B cell (primary cell): Measurements from ENCODE around the gene JARID2. TPM values are rescaled to one million over a fixed set of nuclear protein-coding genes. Genes with fewer than 3 reads are reported as not detected.

ENCODE experiments used
- ATAC-seq: fragments of 200-7000 bp; cut with Tn5 transposase; one replicate; pipeline ENCODE4 v1.10.0; 2021; ENCODE audit warnings: low read depth, mild to moderate bottlenecking, moderate number of reproducible peaks, moderate library complexity
- CTCF ChIA-PET: fragments of 350-600 bp; sonication (Branson Sonifier 250); formaldehyde crosslinking; loops from one replicate; lab custom pipeline; 2021; ENCODE audit warnings: antibody characterized with exemption, inconsistent platforms; lab: Charles Lee
- POLR2A ChIA-PET: fragments of 350-600 bp; sonication (Branson Sonifier 250); formaldehyde crosslinking; loops from one replicate; lab custom pipeline; 2021; ENCODE audit warnings: antibody characterized with exemption; lab: Charles Lee
- DNase-seq: peaks from one replicate; pipeline ENCODE4 v3.0.0; 2013
- H2AFZ ChIP-seq: 2 replicates; pipeline ENCODE4 v1.6.1; 2012; ENCODE audit warnings: mild to moderate bottlenecking, low read depth, low read length; ENCODE audit not compliant: insufficient read depth, poor library complexity, severe bottlenecking
- H3K27ac ChIP-seq, 2 donors: 1 replicate in 1 of 2; 2 replicates in 1 of 2; pipeline ENCODE4 v1.5.1; 2012 to 2013; ENCODE audit warnings: low read length in 2 of 2, mild to moderate bottlenecking in 2 of 2, moderate library complexity in 1 of 2
- H3K27me3 ChIP-seq, 4 experiments: fragments of 200-600 bp in 1 of 4; sonication (generic) in 1 of 4; replicated peaks in 1 of 4; 1 replicate in 2 of 4; 2 replicates in 2 of 4; pipeline versions ENCODE4 v1.6.1 to v1.7.0; 2013 to 2016; ENCODE audit warnings: low read length in 3 of 4, mild to moderate bottlenecking in 2 of 4, mixed read lengths in 1 of 4, moderate library complexity in 1 of 4; ENCODE audit not compliant: insufficient read depth in 4 of 4, control insufficient read depth in 3 of 4; ENCODE audit errors: control extremely low read depth in 1 of 4
- H3K36me3 ChIP-seq, 2 experiments: replicated peaks in 1 of 2; 1 replicate in 1 of 2; 2 replicates in 1 of 2; pipeline versions ENCODE4 v1.6.1 to v1.7.1; 2013; ENCODE audit warnings: low read length in 1 of 2; ENCODE audit not compliant: insufficient read depth in 2 of 2, control insufficient read depth in 1 of 2; ENCODE audit errors: control extremely low read depth in 1 of 2, extremely low read depth in 1 of 2
- H3K4me1 ChIP-seq, 2 donors: fragments of 200-600 bp in 1 of 2; sonication (generic) in 1 of 2; 1 replicate in 1 of 2; 2 replicates in 1 of 2; pipeline versions ENCODE4 v1.5.1 to v1.6.1; 2013 to 2017; ENCODE audit warnings: low read length in 2 of 2; ENCODE audit not compliant: control insufficient read depth in 2 of 2, insufficient read depth in 2 of 2
- H3K4me2 ChIP-seq: replicated peaks from 2 replicates; pipeline ENCODE3; 2012; ENCODE audit warnings: mild to moderate bottlenecking, low read depth, low read length; ENCODE audit not compliant: poor library complexity, severe bottlenecking
- H3K4me3 ChIP-seq, 5 experiments: fragments of 200-600 bp in 1 of 5; sonication (generic) in 1 of 5; 1 replicate in 3 of 5; 2 replicates in 2 of 5; pipeline versions ENCODE4 v1.5.1 to v1.7.0; 2011 to 2016; ENCODE audit warnings: low read length in 4 of 5, mild to moderate bottlenecking in 4 of 5, low read depth in 2 of 5, control low read depth in 1 of 5, moderate library complexity in 1 of 5; ENCODE audit not compliant: insufficient read depth in 1 of 5; ENCODE audit errors: control extremely low read depth in 1 of 5, extremely low read depth in 1 of 5
- H3K79me2 ChIP-seq: fragments of 200-600 bp; sonication (generic); one replicate; pipeline ENCODE4 v1.6.0; 2016; ENCODE audit warnings: low read length; ENCODE audit not compliant: control insufficient read depth, insufficient read depth
- H3K9ac ChIP-seq: fragments of 200-600 bp; sonication (generic); 2 replicates; pipeline ENCODE4 v1.6.1; 2017; ENCODE audit warnings: mild to moderate bottlenecking, low read length, moderate library complexity
- H3K9me3 ChIP-seq, 3 donors: one replicate each; pipeline versions ENCODE4 v1.6.1 to v1.7.1; 2013; ENCODE audit warnings: low read length in 2 of 3; ENCODE audit not compliant: control insufficient read depth in 2 of 3, insufficient read depth in 1 of 3; ENCODE audit errors: control extremely low read depth in 1 of 3
- H4K20me1 ChIP-seq: 2 replicates; pipeline ENCODE4 v1.6.0; 2012; ENCODE audit warnings: mild to moderate bottlenecking, low read length; ENCODE audit not compliant: insufficient read depth, control insufficient read depth, poor library complexity, severe bottlenecking
- H3K27ac Mint-ChIP-seq: one replicate; pipeline ENCODE4 v1.8.0; 2021; ENCODE audit warnings: mixed read lengths
- H3K27me3 Mint-ChIP-seq: one replicate; pipeline ENCODE4 v1.8.0; 2021; ENCODE audit warnings: mixed read lengths
- H3K4me1 Mint-ChIP-seq: one replicate; pipeline ENCODE4 v1.8.0; 2021; ENCODE audit warnings: mixed read lengths
- H3K4me3 Mint-ChIP-seq: one replicate; pipeline ENCODE4 v1.8.0; 2021; ENCODE audit warnings: mixed read lengths
- H3K9me3 Mint-ChIP-seq: one replicate; pipeline ENCODE4 v1.8.0; 2022; ENCODE audit warnings: mixed read lengths; ENCODE audit not compliant: insufficient read depth
- EZH2 ChIP-seq: IDR thresholded peaks from 2 replicates; pipeline ENCODE4 v1.6.1; 2012; ENCODE audit warnings: borderline replicate concordance, low read depth, mild to moderate bottlenecking, moderate library complexity, low read length; ENCODE audit not compliant: insufficient read depth, poor library complexity, severe bottlenecking
- WGBS: methylation state at CpG from one replicate; pipeline ENCODE4 v1.1.5; 2013; ENCODE audit warnings: missing lambda C conversion rate; ENCODE audit not compliant: insufficient coverage; 5-methylcytosine and 5-hydroxymethylcytosine counted together
- intact Hi-C: fragments of 100-400 bp; cut with micrococcal nuclease; formaldehyde crosslinking; loops from one replicate; pipeline ENCODE4 v1.10.0; 2022
- polyA plus RNA-seq: library from polyadenylated mRNA; depleted of rRNA; stranded (reverse); fragments of >200 nt; gene quantifications from 2 replicates; pipeline ENCODE4 v1.2.3, GENCODE V29; 2012
- total RNA-seq, 2 donors: library from RNA; stranded (reverse); fragments of 120-200 nt in 1 of 2; gene quantifications; 1 replicate in 1 of 2; 2 replicates in 1 of 2; pipeline versions ENCODE4 v1.2.3 to v1.2.4, GENCODE V29; 2013 to 2022
- TF ChIP-seq, protein P1 (sequence below): fragments of 200-600 bp; IDR thresholded peaks from one replicate; pipeline ENCODE4 v1.8.0; 2022; ENCODE audit warnings: antibody characterized with exemption, mild to moderate bottlenecking

JARID2 gene
- total and polyA plus RNA-seq, 2 donors (not counting 1 experiment from before 2014, with no cell fraction given) = 11.0 to 58.1 TPM

GRCh38 chr6:15474196-15474595 is 228.3 kb downstream of the JARID2 start:
- H3K27me3 ChIP-seq = no peaks in the 10 kb centered on the region
- peaks cover 42% of the 10 kb centered on the region for H3K4me1 Mint-ChIP-seq
- H2AFZ ChIP-seq = no peak overlapping the region
- H3K4me3 ChIP-seq = no peak overlapping the region
- H3K27ac Mint-ChIP-seq = no peak overlapping the region
- H3K4me1 ChIP-seq = peaks cover 0 to 9% of the 10 kb centered on the region in 2 donors
- H3K9me3 Mint-ChIP-seq = no peaks in the 10 kb centered on the region
- peaks cover 25% of the 10 kb centered on the region for H4K20me1 ChIP-seq
- H3K4me2 ChIP-seq = no peak overlapping the region
- ChIA-PET POLR2A (interaction anchor here (0.6 to 0.7 kb wide), 2 partner anchors 32 to 1587 kb away, joined by 3 to 8 read pairs; no protein-coding TSS in a partner anchor), CTCF (interaction anchor here (1.0 to 1.1 kb wide), 2 partner anchors 83 to 1409 kb away, joined by 3 read pairs; no protein-coding TSS in a partner anchor)
- TF ChIP-seq EZH2 = no peak
- TF ChIP-seq, protein P1, sequence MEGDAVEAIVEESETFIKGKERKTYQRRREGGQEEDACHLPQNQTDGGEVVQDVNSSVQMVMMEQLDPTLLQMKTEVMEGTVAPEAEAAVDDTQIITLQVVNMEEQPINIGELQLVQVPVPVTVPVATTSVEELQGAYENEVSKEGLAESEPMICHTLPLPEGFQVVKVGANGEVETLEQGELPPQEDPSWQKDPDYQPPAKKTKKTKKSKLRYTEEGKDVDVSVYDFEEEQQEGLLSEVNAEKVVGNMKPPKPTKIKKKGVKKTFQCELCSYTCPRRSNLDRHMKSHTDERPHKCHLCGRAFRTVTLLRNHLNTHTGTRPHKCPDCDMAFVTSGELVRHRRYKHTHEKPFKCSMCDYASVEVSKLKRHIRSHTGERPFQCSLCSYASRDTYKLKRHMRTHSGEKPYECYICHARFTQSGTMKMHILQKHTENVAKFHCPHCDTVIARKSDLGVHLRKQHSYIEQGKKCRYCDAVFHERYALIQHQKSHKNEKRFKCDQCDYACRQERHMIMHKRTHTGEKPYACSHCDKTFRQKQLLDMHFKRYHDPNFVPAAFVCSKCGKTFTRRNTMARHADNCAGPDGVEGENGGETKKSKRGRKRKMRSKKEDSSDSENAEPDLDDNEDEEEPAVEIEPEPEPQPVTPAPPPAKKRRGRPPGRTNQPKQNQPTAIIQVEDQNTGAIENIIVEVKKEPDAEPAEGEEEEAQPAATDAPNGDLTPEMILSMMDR = no peak
- no peak overlapping the region for H3K27ac ChIP-seq
- 80% methylated on average over 1 of the region's 2 CpGs for WGBS
- peaks cover 80% of the 10 kb centered on the region for H3K79me2 ChIP-seq
- H3K4me3 Mint-ChIP-seq = no peak overlapping the region
- no peak for DNase-seq
- H3K27me3 Mint-ChIP-seq = no peaks in the 10 kb centered on the region
- no peak for ATAC-seq
- H3K36me3 ChIP-seq = peaks cover 19 to 39% of the 10 kb centered on the region in 2 experiments
- no peaks in the 10 kb centered on the region for H3K9me3 ChIP-seq
- intact Hi-C loops = no loop called here
- no peak overlapping the region for H3K9ac ChIP-seq

DNA sequence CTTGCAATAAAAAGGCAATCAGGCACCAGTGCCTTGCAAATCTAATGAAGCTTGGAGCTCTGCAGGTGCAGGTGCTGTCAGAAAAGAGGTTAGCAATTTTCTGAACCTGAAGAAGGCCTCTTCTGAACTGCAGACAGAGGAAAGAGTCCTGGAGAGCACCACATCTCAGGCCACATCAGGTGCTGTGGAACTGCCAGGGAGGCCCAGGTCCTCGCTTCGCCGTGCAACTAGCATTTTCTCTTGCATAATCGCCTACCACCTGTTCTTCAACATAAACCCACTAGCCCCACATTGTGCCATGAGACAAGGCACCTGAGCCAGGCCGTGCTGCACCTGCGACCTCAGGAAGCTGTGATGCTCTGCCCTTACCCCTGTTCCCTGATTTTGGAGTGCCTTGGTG is 229.4 kb downstream of the JARID2 start:
- Histone ChIP-seq H3K9ac (no peak overlapping the region), H3K27me3 (no peaks in the 10 kb centered on the region), H3K27ac (no peak overlapping the region), H3K4me1 (peaks cover 0 to 9% of the 10 kb centered on the region in 2 donors), H3K4me3 (no peak overlapping the region), H2AFZ (no peak overlapping the region), H4K20me1 (peaks cover 35% of the 10 kb centered on the region), H3K79me2 (peaks cover 82% of the 10 kb centered on the region), H3K9me3 (no peaks in the 10 kb centered on the region), H3K36me3 (peaks cover 15 to 34% of the 10 kb centered on the region in 2 experiments), H3K4me2 (no peak overlapping the region)
- CTCF ChIA-PET = interaction anchor here (0.8 to 1.0 kb wide), 3 partner anchors 15 to 1410 kb away, joined by 3 to 5 read pairs (median 3); no protein-coding TSS in a partner anchor
- 90% methylated on average over 4 of the region's 6 CpGs for WGBS
- peaks cover 47% of the 10 kb centered on the region for H3K4me1 Mint-ChIP-seq
- H3K27me3 Mint-ChIP-seq = no peaks in the 10 kb centered on the region
- intact Hi-C loops = no loop called here
- ATAC-seq = no peak
- DNase-seq = no peak
- H3K9me3 Mint-ChIP-seq = no peaks in the 10 kb centered on the region
- H3K4me3 Mint-ChIP-seq = no peak overlapping the region
- POLR2A ChIA-PET = no interaction called here
- H3K27ac Mint-ChIP-seq = peak overlapping the region; percentile 74
- TF ChIP-seq, protein P1 = no peak
- TF ChIP-seq EZH2 = no peak
